C4-2B (cell line): ENCODE measurements around the gene DENND4C.

Experiments
- ZFX ChIP-seq: fragments of 450-650 bp; IDR thresholded peaks from 2 replicates; pipeline ENCODE4 v1.6.1; 2017
- TF ChIP-seq, protein P1 (sequence below): fragments of 450-650 bp; conservative IDR thresholded peaks from 2 replicates; pipeline ENCODE4 v1.5.1; 2017; ENCODE audit warnings: mild to moderate bottlenecking

DNA sequence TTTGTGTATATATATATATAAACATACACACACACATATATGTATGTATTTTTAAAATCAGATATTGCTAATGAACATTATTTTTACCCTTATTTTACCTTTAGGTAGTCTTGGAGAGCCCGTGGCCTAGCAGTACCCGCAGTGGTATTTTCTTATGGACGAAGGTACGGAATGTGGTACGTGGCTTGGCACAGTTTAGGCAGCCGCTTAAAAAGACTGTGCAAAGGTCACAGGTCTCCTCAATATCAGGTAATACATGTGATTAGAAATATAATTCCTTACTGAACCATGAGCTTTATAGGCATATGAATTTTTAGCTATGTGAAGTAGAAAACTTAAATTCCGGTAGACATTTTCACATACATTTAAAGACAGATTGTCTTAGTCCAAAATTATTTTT is 105.7 kb downstream of the DENND4C start:
- TF ChIP-seq, protein P1, sequence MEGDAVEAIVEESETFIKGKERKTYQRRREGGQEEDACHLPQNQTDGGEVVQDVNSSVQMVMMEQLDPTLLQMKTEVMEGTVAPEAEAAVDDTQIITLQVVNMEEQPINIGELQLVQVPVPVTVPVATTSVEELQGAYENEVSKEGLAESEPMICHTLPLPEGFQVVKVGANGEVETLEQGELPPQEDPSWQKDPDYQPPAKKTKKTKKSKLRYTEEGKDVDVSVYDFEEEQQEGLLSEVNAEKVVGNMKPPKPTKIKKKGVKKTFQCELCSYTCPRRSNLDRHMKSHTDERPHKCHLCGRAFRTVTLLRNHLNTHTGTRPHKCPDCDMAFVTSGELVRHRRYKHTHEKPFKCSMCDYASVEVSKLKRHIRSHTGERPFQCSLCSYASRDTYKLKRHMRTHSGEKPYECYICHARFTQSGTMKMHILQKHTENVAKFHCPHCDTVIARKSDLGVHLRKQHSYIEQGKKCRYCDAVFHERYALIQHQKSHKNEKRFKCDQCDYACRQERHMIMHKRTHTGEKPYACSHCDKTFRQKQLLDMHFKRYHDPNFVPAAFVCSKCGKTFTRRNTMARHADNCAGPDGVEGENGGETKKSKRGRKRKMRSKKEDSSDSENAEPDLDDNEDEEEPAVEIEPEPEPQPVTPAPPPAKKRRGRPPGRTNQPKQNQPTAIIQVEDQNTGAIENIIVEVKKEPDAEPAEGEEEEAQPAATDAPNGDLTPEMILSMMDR: no peak
- no peak for TF ChIP-seq ZFX
